SH-SY5Y (cell line): Measurements from ENCODE around the gene FKBP5.

Experiments
- GATA2 ChIP-seq: IDR thresholded peaks from 2 replicates; pipeline ENCODE4 v1.6.1; 2011; ENCODE audit warnings: mild to moderate bottlenecking, low read depth, low read length
- GATA3 ChIP-seq: IDR thresholded peaks from 2 replicates; pipeline ENCODE4 v1.6.1; 2011; ENCODE audit warnings: low read depth, mild to moderate bottlenecking, low read length, moderate library complexity

FKBP5 gene

GRCh38 chr6:35664945-35665344, 23.8 kb downstream of the FKBP5 start:
- TF ChIP-seq GATA3 (no peak), GATA2 (no peak)

- TF ChIP-seq GATA3 (no peak), GATA2 (no peak)
Measured at GRCh38 chr6:35663447-35664235, 25.1 kb downstream of the FKBP5 start.

GRCh38 chr6:35662999-35663398, 25.7 kb downstream of the FKBP5 start:
- no peak for TF ChIP-seq GATA3
- no peak for TF ChIP-seq GATA2

GRCh38 chr6:35654883-35655282, 33.8 kb downstream of the FKBP5 start:
- TF ChIP-seq GATA3, result no peak

- TF ChIP-seq GATA2 (no peak), GATA3 (no peak)
Measured at GRCh38 chr6:35651244-35651643, 37.5 kb downstream of the FKBP5 start.

GRCh38 chr6:35650015-35650414, 38.7 kb downstream of the FKBP5 start:
- TF ChIP-seq GATA2 (no peak), GATA3 (no peak)

GRCh38 chr6:35648203-35648602, 40.5 kb downstream of the FKBP5 start:
- TF ChIP-seq GATA3, result no peak
- TF ChIP-seq GATA2, result no peak

GRCh38 chr6:35647400-35647799, 41.3 kb downstream of the FKBP5 start:
- TF ChIP-seq GATA2 (no peak), GATA3 (no peak)

- TF ChIP-seq GATA2, result no peak
- TF ChIP-seq GATA3, result no peak
Measured at GRCh38 chr6:35643162-35643535, 45.6 kb downstream of the FKBP5 start.

GRCh38 chr6:35642471-35643161, 46.1 kb downstream of the FKBP5 start:
- no peak for TF ChIP-seq GATA3
- no peak for TF ChIP-seq GATA2

- TF ChIP-seq GATA2 (no peak), GATA3 (no peak)
Measured at GRCh38 chr6:35640017-35640664, 48.6 kb downstream of the FKBP5 start.

GRCh38 chr6:35638679-35639078, 50.0 kb downstream of the FKBP5 start:
- TF ChIP-seq GATA3 (no peak), GATA2 (no peak)

GRCh38 chr6:35637911-35638310, 50.8 kb downstream of the FKBP5 start:
- no peak for TF ChIP-seq GATA2
- no peak for TF ChIP-seq GATA3
